Transverse colon (tissue), 4 donors: ENCODE data around the gene KAT6B. TPM values are rescaled to one million over a fixed set of nuclear protein-coding genes. Genes with fewer than 3 reads are reported as not detected.

Experiments used
- DNase-seq: peaks from one replicate; pipeline ENCODE4 v3.0.0-alpha.2; 2019
- H3K27ac ChIP-seq, 4 donors: fragments of 200-600 bp; sonication (generic); 2 replicates each; pipeline ENCODE4 v1.5.1; 2016 to 2018; ENCODE audit warnings: inconsistent platforms in 4 of 4
- H3K27me3 ChIP-seq: fragments of 200-600 bp; sonication (generic); 2 replicates; pipeline ENCODE4 v1.5.1; 2017; ENCODE audit warnings: inconsistent platforms
- H3K36me3 ChIP-seq, 4 donors: fragments of 200-600 bp; sonication (generic); 2 replicates each; pipeline ENCODE4 v1.5.1; 2017 to 2019; ENCODE audit warnings: inconsistent platforms in 4 of 4
- H3K4me1 ChIP-seq, 4 donors: fragments of 200-600 bp; sonication (generic); 2 replicates each; pipeline ENCODE4 v1.5.1; 2017 to 2020; ENCODE audit warnings: inconsistent platforms in 4 of 4
- H3K4me3 ChIP-seq, 4 donors: fragments of 200-600 bp; sonication (generic); 1 replicate in 1 of 4; 2 replicates in 3 of 4; pipeline versions ENCODE4 v1.5.1 to v1.6.1; 2017 to 2019; ENCODE audit warnings: inconsistent platforms in 4 of 4
- H3K9me3 ChIP-seq, 2 donors: fragments of 200-600 bp; sonication (generic); 2 replicates each; pipeline ENCODE4 v1.5.1; 2017 to 2019; ENCODE audit warnings: inconsistent platforms in 2 of 2
- EP300 ChIP-seq: sonication (generic); formaldehyde crosslinking; IDR thresholded peaks from one replicate; pipeline ENCODE4 v1.6.1; 2017; ENCODE audit warnings: antibody characterized with exemption, low read depth
- POLR2A ChIP-seq: fragments of 450-650 bp; IDR thresholded peaks from one replicate; pipeline ENCODE4 v1.6.1; 2016; ENCODE audit warnings: antibody characterized with exemption, mild to moderate bottlenecking, moderate library complexity
- POLR2AphosphoS5 ChIP-seq, 3 donors: sonication (generic); formaldehyde crosslinking; IDR thresholded peaks; one replicate each; pipeline ENCODE4 v1.6.1; 2016; ENCODE audit warnings: antibody characterized with exemption in 3 of 3
- WGBS, 2 donors: methylation state at CpG; one replicate each; pipeline ENCODE4 v1.1.5; 2018; ENCODE audit warnings: low coverage in 1 of 2; 5-methylcytosine and 5-hydroxymethylcytosine counted together
- in situ Hi-C, 4 donors: fragments of 200-750 bp; cut with MboI; loops; one replicate each; pipeline versions ENCODE4 v1.15.0 to v1.15.1; 2017; ENCODE audit warnings: low sequenced_read_pairs in 3 of 4, low pct_ligation_motif_present in 1 of 4, low pct_unique_long_range_greater_than_20kb in 1 of 4
- intact Hi-C: fragments of 100-400 bp; cut with DNase I; formaldehyde crosslinking; loops from one replicate; pipeline ENCODE4 v1.15.1; 2023; ENCODE audit warnings: low total_unique reads
- total RNA-seq, 4 donors: library from RNA; depleted of rRNA; stranded (reverse); fragments of >200 nt; gene quantifications; one replicate each; pipeline ENCODE4 v1.1.0, GENCODE V29; 2016
- TF ChIP-seq, protein P1 (sequence below), 5 experiments: fragments of 200-600 bp in 3 of 5; fragments of 450-650 bp in 2 of 5; sonication (generic) in 3 of 5; IDR thresholded peaks; 1 replicate in 2 of 5; 2 replicates in 3 of 5; pipeline ENCODE4 v1.5.1; 2016 to 2017; ENCODE audit warnings: antibody characterized with exemption in 5 of 5, inconsistent platforms in 3 of 5, mild to moderate bottlenecking in 2 of 5, moderate library complexity in 1 of 5

The KAT6B gene
- total RNA-seq, 4 donors from 2014 or later = 27.3 to 67.0 (median 54.9) TPM

DNA sequence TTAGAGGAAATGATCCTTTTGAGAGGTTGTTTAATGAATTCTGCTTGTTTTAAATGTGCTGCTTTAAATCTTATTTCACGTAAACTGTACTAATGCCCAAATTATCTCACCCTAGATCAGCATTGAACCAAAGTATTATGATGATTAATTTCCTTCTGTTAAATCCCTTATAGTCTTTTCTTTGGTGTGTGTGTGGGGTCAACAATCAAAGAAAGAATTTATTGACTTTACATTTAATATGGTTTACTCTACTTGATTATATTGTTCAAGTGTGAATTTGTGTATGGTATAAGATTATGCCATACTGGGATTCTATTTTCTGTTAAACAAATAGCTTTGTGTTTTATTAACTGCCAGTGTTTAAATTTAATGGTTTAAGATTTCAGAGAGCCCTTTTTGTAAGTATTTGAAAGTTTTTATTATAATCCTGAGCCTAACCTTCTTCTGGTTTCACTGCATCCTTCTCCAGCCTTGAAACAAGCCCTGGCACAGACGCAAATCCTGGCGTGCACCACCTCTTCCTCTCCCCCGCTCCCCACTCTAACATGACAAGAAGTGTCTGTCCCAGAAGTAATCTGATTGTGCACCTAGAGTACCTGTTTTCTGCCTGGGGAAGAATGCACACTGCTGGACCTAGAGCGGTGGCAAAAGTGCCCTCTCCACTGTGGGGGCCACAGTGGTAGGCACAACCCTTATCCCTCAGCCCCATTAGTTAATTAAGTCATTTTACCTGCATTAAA is 70.6 kb downstream of the KAT6B start:
- Histone ChIP-seq H3K4me3 (no peak overlapping the region), H3K4me1 (peaks cover 4 to 35% (median 9%) of the 10 kb centered on the region in 4 donors), H3K27me3 (no peaks in the 10 kb centered on the region), H3K36me3 (no peaks in the 10 kb centered on the region), H3K9me3 (no peaks in the 10 kb centered on the region), H3K27ac (no peak overlapping the region)
- TF ChIP-seq EP300 (no peak), POLR2A (no peak), POLR2AphosphoS5 (IDR thresholded peaks at IDR 0.05) (no peak)
- TF ChIP-seq, protein P1, sequence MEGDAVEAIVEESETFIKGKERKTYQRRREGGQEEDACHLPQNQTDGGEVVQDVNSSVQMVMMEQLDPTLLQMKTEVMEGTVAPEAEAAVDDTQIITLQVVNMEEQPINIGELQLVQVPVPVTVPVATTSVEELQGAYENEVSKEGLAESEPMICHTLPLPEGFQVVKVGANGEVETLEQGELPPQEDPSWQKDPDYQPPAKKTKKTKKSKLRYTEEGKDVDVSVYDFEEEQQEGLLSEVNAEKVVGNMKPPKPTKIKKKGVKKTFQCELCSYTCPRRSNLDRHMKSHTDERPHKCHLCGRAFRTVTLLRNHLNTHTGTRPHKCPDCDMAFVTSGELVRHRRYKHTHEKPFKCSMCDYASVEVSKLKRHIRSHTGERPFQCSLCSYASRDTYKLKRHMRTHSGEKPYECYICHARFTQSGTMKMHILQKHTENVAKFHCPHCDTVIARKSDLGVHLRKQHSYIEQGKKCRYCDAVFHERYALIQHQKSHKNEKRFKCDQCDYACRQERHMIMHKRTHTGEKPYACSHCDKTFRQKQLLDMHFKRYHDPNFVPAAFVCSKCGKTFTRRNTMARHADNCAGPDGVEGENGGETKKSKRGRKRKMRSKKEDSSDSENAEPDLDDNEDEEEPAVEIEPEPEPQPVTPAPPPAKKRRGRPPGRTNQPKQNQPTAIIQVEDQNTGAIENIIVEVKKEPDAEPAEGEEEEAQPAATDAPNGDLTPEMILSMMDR (IDR thresholded peaks at IDR 0.05) = no peak
- no peak for DNase-seq
- intact Hi-C loops = no loop called here
- in situ Hi-C loops = no loop called here
- 85% methylated on average over 2 to 5 of the region's 5 CpGs for WGBS, 2 donors

DNA sequence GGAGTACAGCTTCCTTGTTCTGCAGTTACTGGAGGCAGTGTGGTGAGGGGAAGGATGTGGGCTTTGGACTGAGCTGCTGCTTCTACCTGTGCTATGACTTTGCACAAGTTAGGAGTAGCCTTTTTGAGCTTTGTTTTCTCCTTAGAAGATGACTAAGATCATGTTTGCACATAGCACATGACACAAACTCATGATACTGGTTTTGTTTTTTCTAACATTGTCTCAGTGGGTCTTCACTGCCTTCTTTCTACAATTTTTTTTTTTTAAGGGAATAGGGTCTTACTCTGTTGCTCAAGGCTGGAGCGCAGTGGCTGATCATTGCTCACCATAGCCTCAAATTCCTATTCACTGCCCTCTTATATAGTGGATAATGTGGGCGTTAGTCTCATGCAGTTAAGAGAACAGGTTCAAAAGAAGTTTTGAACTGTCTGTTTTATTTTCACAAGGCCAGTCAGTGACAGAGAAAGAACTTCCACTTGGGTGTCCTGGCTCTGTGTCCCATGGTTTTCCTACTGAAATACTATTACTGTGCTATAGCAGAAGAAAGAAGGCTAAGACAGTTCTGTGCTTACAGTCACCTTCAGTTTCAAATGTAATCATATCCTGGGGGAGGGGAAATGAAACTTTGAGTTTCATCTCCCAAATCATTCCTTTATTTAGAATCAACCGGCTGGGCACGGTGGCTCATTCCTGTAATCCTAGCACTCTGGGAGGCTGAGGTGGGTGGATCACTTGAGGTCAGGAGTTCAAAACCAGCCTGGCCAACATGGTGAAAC is 72.0 kb downstream of the KAT6B start:
- H3K27ac ChIP-seq = peak overlapping the region in 1 of 4 donors; percentile 4
- H3K9me3 ChIP-seq = no peaks in the 10 kb centered on the region
- no peak for DNase-seq
- no peaks in the 10 kb centered on the region for H3K36me3 ChIP-seq
- 54 to 70% methylated on average over 4 of the region's 4 CpGs for WGBS, 2 donors
- TF ChIP-seq EP300 (no peak), POLR2A (no peak), POLR2AphosphoS5 (IDR thresholded peaks at IDR 0.05) (no peak)
- TF ChIP-seq, protein P1 (IDR thresholded peaks at IDR 0.05) = no peak
- H3K4me1 ChIP-seq = peaks cover 4 to 35% (median 9%) of the 10 kb centered on the region in 4 donors
- intact Hi-C loops = no loop called here
- H3K27me3 ChIP-seq = no peaks in the 10 kb centered on the region
- in situ Hi-C loops = no loop called here
- H3K4me3 ChIP-seq = no peak overlapping the region

DNA sequence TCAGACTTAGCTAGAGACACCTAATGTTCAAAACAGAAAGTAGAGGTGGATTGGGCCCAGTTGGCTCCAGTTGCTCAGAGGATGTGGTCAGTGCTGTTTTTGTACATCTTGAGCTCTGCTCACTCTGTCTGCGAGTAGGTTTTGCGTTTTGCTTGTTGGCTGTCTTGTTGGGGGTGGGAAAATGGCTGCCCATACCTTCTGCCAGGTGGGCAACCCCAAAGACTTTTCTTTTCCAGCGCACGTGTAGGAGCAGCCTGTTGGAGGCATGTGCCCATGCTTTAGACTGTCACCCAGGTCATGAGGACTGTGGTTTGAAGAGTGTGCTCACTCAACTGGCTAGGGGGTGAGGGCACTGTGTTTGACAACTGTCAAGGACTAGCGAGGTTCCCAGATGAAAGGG is 73.9 kb downstream of the KAT6B start:
- in situ Hi-C loops (no loop called here), intact Hi-C loops (no loop called here)
- H3K4me3 ChIP-seq = no peak overlapping the region
- no peaks in the 10 kb centered on the region for H3K9me3 ChIP-seq
- TF ChIP-seq, protein P1 (IDR thresholded peaks at IDR 0.05) = no peak
- TF ChIP-seq EP300 = no peak
- TF ChIP-seq POLR2A = no peak
- TF ChIP-seq POLR2AphosphoS5 (IDR thresholded peaks at IDR 0.05) = no peak
- no peak overlapping the region for H3K27ac ChIP-seq
- WGBS, 2 donors = 74% methylated on average over 5 of the region's 5 CpGs; no CpG with 5 or more reads in 1 of the 2 donors
- H3K36me3 ChIP-seq = no peaks in the 10 kb centered on the region
- no peaks in the 10 kb centered on the region for H3K27me3 ChIP-seq
- peak; percentile 17 for DNase-seq
- H3K4me1 ChIP-seq = peaks cover 4 to 35% (median 10%) of the 10 kb centered on the region in 4 donors

DNA sequence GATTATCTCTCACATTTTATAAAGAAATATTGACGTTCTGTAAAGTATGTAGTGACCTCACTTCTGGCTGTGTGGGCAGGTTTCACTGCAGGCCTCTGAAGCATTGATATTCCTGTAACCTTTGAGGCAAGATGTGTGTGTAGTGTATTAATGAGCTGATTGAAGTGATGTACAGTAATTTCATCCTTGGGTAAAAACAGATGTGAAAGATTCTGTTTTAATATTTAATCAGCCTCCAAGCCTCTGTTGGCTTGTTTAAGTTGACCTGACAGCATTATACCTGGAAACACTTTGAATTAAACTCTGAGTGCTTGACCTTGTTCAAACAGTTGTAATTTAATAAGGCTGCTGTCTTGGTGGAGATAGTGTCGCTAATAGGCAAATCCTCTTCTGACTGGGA is 74.9 kb downstream of the KAT6B start:
- Histone ChIP-seq H3K4me1 (peaks cover 4 to 34% (median 11%) of the 10 kb centered on the region in 4 donors), H3K27me3 (no peaks in the 10 kb centered on the region), H3K9me3 (no peaks in the 10 kb centered on the region), H3K27ac (no peak overlapping the region), H3K4me3 (no peak overlapping the region), H3K36me3 (no peaks in the 10 kb centered on the region)
- intact Hi-C loops (no loop called here), in situ Hi-C loops (no loop called here)
- 76% methylated on average over 2 of the region's 2 CpGs for WGBS, 2 donors
- TF ChIP-seq, protein P1 (IDR thresholded peaks at IDR 0.05) = no peak
- no peak for TF ChIP-seq POLR2AphosphoS5 (IDR thresholded peaks at IDR 0.05)
- no peak for TF ChIP-seq POLR2A
- TF ChIP-seq EP300 = no peak
- no peak for DNase-seq
